GM19238 (cell line): ENCODE measurements around the gene PLCB3.

ENCODE experiments used
- DNase-seq: peaks from one replicate; pipeline ENCODE4 v3.0.0; 2011; ENCODE audit warnings: low spot score; ENCODE audit not compliant: insufficient read length

PLCB3 gene

GRCh38 chr11:64285885-64286800, 34.8 kb downstream of the PLCB3 start:
- no peak for DNase-seq

GRCh38 chr11:64286801-64287159, 35.5 kb downstream of the PLCB3 start:
- DNase-seq = no peak

GRCh38 chr11:64287676-64288352, 36.5 kb downstream of the PLCB3 start:
- no peak for DNase-seq

GRCh38 chr11:64288353-64288750, 37.0 kb downstream of the PLCB3 start:
- no peak for DNase-seq

- DNase-seq = no peak
These were observed 37.8 kb downstream of the PLCB3 start for GRCh38 chr11:64289002-64289564.

- DNase-seq = no peak
These were observed 39.3 kb downstream of the PLCB3 start for GRCh38 chr11:64290352-64291261.

GRCh38 chr11:64291262-64291751, 40.0 kb downstream of the PLCB3 start, which contains the start of gene KCNK4:
KCNK4 (plus strand) TSS chr11:64291302; CDS start chr11:64293019, 1,717 bp downstream.
- DNase-seq = no peak

- DNase-seq = no peak
These were observed 40.6 kb downstream of the PLCB3 start for GRCh38 chr11:64291752-64292459.

GRCh38 chr11:64292460-64293254, 41.3 kb downstream of the PLCB3 start:
- no peak for DNase-seq

GRCh38 chr11:64294774-64295173, 43.4 kb downstream of the PLCB3 start:
- DNase-seq = no peak

GRCh38 chr11:64295760-64296159, 44.4 kb downstream of the PLCB3 start:
- no peak for DNase-seq

GRCh38 chr11:64296236-64296635, 44.9 kb downstream of the PLCB3 start:
- DNase-seq = no peak

- no peak for DNase-seq
These were observed 45.7 kb downstream of the PLCB3 start for GRCh38 chr11:64296830-64297698.

- DNase-seq = no peak
These were observed 46.5 kb downstream of the PLCB3 start for GRCh38 chr11:64297699-64298358.

GRCh38 chr11:64298966-64299846, 47.9 kb downstream of the PLCB3 start:
- no peak for DNase-seq

- no peak for DNase-seq
These were observed 48.7 kb downstream of the PLCB3 start, which contains the start of gene CATSPERZ for GRCh38 chr11:64299847-64300648. CATSPERZ (plus strand) TSS chr11:64300358; CDS start chr11:64300411, 53 bp downstream.
